GM23248 (cell line): Measurements from ENCODE around the gene TRIM42.

Source experiments
- EZH2 ChIP-seq: fragments of 200-600 bp; sonication (generic); IDR thresholded peaks from 2 replicates; pipeline ENCODE4 v1.6.1; 2018; ENCODE audit warnings: antibody characterized with exemption, mild to moderate bottlenecking; ENCODE audit not compliant: insufficient read depth, poor library complexity, severe bottlenecking
- EZH2phosphoT487 ChIP-seq: fragments of 200-600 bp; sonication (generic); IDR thresholded peaks from 2 replicates; pipeline ENCODE4 v1.6.1; 2018; ENCODE audit warnings: antibody characterized with exemption, moderate library complexity, mild to moderate bottlenecking, low read depth; ENCODE audit not compliant: insufficient read depth

GRCh38 chr3:140686948-140687347 lies 9.1 kb downstream of the TRIM42 start:
- TF ChIP-seq EZH2 (no peak), EZH2phosphoT487 (no peak)
